ENCODE data around the gene CHRNE.

Gene CHRNE

DNA sequence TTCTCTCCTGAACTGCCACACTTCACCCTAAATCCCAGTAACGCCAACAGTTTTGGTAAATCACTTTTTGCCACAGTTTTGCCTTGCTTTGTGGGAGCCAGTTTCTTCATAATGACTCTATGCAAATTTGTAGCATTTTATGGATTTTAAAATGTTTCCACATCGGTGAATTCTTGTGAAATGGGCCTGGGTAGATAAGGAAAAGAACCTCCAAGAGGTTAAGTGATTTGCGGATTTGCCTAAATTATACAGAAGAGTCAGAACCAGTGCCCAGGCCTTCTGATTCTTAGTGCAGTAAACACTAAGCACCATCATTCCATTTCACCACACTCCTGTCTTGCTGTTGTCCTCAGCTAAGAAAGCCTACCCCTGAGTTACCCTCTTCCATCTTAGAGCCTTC lies 51.8 kb downstream of the CHRNE start:
- no peak for DNase-seq

DNA sequence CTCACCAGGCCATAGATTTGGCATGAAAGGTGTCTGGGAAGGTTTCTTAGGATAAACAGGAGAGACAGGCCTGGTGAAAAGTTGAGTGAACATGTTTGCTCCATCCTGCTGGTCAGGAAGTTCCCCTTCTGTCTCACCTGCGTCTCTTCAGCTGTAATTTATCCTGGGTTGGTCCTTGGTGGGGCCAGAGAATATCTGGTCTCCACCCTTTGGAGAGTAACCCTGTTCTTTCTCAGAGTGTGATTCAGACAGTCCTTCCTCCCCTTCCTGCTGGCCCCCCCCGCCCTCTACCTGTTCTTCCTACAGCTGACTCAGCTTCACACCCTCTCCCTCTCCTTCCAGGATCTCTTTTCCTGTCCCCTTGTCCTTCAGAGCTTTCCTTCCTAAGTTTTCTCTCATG lies 52.7 kb downstream of the CHRNE start:
- DNase-seq, result no peak

DNA sequence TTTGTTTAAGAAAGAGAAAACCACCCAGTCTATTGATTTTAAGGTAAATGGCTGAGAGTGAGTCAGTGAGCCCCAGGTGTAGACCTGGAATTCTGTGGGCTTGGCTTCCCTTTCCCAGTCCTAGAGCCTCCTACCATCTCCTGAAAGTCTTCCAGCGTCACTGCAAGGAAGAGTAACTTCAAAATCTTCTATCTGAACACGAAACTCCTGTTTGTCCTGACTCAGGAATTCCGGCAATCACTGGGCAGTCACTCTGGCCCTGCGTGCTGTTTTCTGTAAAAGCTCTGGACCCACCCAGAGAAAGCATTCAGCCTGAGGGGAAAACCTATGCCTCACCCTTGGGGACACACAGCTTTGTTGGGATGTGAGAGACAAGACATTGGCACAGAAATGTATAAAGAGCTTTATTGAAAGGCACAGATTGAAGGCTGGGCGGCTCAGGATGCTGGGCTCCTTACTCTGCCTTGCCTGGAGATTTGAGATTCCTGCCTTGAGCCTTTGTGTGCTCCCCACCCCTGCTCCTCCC lies 53.8 kb downstream of the CHRNE start:
- no peak for DNase-seq
